Gastrocnemius medialis (tissue), 4 donors: ENCODE measurements around the gene ITPR1. TPM values are rescaled to one million over a fixed set of nuclear protein-coding genes. Genes with fewer than 3 reads are reported as not detected.

Experiments
- ATAC-seq, 2 donors: fragments of 150-250 bp; one replicate each; pipeline ENCODE4 v1.9.1; 2016
- DNase-seq, 2 donors: peaks; one replicate each; pipeline ENCODE4 v3.0.0-alpha.2; 2019
- H3K27ac ChIP-seq, 4 donors: fragments of 200-600 bp; sonication (generic); 1 replicate in 1 of 4; 2 replicates in 3 of 4; pipeline ENCODE4 v1.5.1; 2016 to 2018; ENCODE audit warnings: mild to moderate bottlenecking in 2 of 4, moderate library complexity in 1 of 4
- H3K27me3 ChIP-seq, 3 donors: fragments of 200-600 bp; sonication (generic) in 2 of 3; 1 replicate in 1 of 3; 2 replicates in 2 of 3; pipeline versions ENCODE4 v1.5.1 to v1.6.0; 2016 to 2019; ENCODE audit warnings: mild to moderate bottlenecking in 1 of 3, moderate library complexity in 1 of 3
- H3K36me3 ChIP-seq, 2 donors: fragments of 200-600 bp; sonication (generic) in 1 of 2; one replicate each; pipeline ENCODE4 v1.5.1; 2017 to 2018
- H3K4me1 ChIP-seq, 2 donors: fragments of 200-600 bp; sonication (generic) in 1 of 2; one replicate each; pipeline ENCODE4 v1.5.1; 2016 to 2017; ENCODE audit warnings: mild to moderate bottlenecking in 2 of 2
- H3K4me3 ChIP-seq, 4 donors: fragments of 200-600 bp; sonication (generic) in 3 of 4; 1 replicate in 1 of 4; 2 replicates in 3 of 4; pipeline ENCODE4 v1.5.1; 2016 to 2019; ENCODE audit warnings: mild to moderate bottlenecking in 2 of 4
- H3K9me3 ChIP-seq, 3 donors: fragments of 200-600 bp; sonication (generic) in 2 of 3; 1 replicate in 1 of 3; 2 replicates in 2 of 3; pipeline ENCODE4 v1.5.1; 2016 to 2019
- CTCF ChIP-seq, 5 experiments: fragments of 450-650 bp in 3 of 5; fragments of 200-600 bp in 2 of 5; sonication (generic) in 2 of 5; IDR thresholded peaks in 4 of 5; conservative IDR thresholded peaks in 1 of 5; 1 replicate in 4 of 5; 2 replicates in 1 of 5; pipeline ENCODE4 v1.5.1; 2016 to 2019; ENCODE audit warnings: antibody characterized with exemption in 5 of 5, mild to moderate bottlenecking in 3 of 5, moderate library complexity in 3 of 5
- POLR2A ChIP-seq, 2 donors: fragments of 450-650 bp; IDR thresholded peaks; one replicate each; pipeline ENCODE4 v1.6.1; 2017; ENCODE audit warnings: antibody characterized with exemption in 2 of 2, mild to moderate bottlenecking in 2 of 2, moderate library complexity in 2 of 2
- in situ Hi-C, 4 donors: fragments of 200-750 bp; cut with MboI; loops; one replicate each; pipeline versions ENCODE4 v1.15.0 to v1.8.0; 2017; ENCODE audit warnings: low sequenced_read_pairs in 4 of 4
- intact Hi-C: fragments of 100-400 bp; cut with DNase I; formaldehyde crosslinking; loops from one replicate; pipeline ENCODE4 v1.15.1; 2023; ENCODE audit warnings: low total_unique reads
- total RNA-seq, 4 donors: library from RNA; depleted of rRNA; stranded (reverse); fragments of >200 nt; gene quantifications; one replicate each; pipeline versions ENCODE4 v1.1.0 to v1.2.3, GENCODE V29; 2016

Gene ITPR1
- total RNA-seq, 4 donors from 2014 or later: 5.5 to 21.7 (median 11.3) TPM

- TF ChIP-seq POLR2A (IDR thresholded peaks at IDR 0.05) (no peak), CTCF (IDR thresholded peaks at IDR 0.05 in 4 of 5, conservative IDR thresholded peaks at IDR 0.05 in 1 of 5) (no peak)
- intact Hi-C loops: no loop called here
Measured at GRCh38 chr3:4736284-4736861, 243.2 kb downstream of the ITPR1 start.

DNA sequence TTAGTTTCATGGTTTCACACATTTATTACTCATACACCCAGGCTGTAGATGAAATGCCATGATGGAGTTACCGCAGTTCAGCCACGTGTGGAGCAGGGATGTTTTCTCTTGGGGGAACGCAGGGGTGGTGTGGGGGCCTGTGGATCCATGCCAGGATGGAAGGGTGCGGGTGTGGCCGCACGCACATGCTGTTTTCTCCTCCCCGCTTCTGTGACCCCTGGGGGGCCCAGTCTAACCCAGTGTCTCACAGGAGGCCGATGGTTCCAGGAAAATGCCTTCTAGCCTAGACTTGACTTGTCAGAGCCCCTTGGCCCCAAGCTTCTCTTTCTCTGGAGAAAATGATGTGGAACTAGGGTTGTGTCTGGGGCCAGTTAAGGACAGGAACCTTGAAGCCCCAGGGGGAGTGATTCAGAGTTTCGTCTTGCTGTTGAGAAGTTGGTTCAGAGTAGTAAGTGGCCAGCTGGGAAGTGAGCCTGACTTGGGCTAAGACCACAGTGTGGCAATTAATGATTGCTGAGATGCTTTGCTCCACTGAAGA, 245.7 kb downstream of the ITPR1 start:
- no peak for ATAC-seq
- no peaks in the 10 kb centered on the region for H3K9me3 ChIP-seq
- no peak overlapping the region for H3K27ac ChIP-seq
- TF ChIP-seq CTCF (IDR thresholded peaks at IDR 0.05 in 4 of 5, conservative IDR thresholded peaks at IDR 0.05 in 1 of 5): no peak
- no peak for TF ChIP-seq POLR2A (IDR thresholded peaks at IDR 0.05)
- no peaks in the 10 kb centered on the region for H3K27me3 ChIP-seq
- intact Hi-C loops: no loop called here
- DNase-seq: no peak
- H3K36me3 ChIP-seq: no peaks in the 10 kb centered on the region
- H3K4me3 ChIP-seq: no peak overlapping the region
- peaks cover 20 to 21% of the 10 kb centered on the region in 2 donors for H3K4me1 ChIP-seq
- in situ Hi-C loops: no loop called here

More at GRCh38 chr3:4736284-4736861, 243.2 kb downstream of the ITPR1 start:
- H3K27me3 ChIP-seq: no peaks in the 10 kb centered on the region
- in situ Hi-C loops: no loop called here
- peak overlapping the region in 2 of 4 donors; percentile 14 to 45 for H3K27ac ChIP-seq
- H3K4me3 ChIP-seq: no peak overlapping the region
- ATAC-seq (peak; percentile 26 to 51), DNase-seq (no peak)
- no peaks in the 10 kb centered on the region for H3K36me3 ChIP-seq
- peaks cover 10 to 11% of the 10 kb centered on the region in 2 donors for H3K4me1 ChIP-seq
- H3K9me3 ChIP-seq: no peaks in the 10 kb centered on the region

GRCh38 chr3:4739289-4740236, 246.4 kb downstream of the ITPR1 start:
- intact Hi-C loops: loop anchor here (5.0 to 10.0 kb wide), 2 partner anchors 88 to 455 kb away; no protein-coding TSS in a partner anchor
- DNase-seq: no peak
- Histone ChIP-seq H3K9me3 (no peaks in the 10 kb centered on the region), H3K27me3 (no peaks in the 10 kb centered on the region), H3K36me3 (no peaks in the 10 kb centered on the region), H3K27ac (peak overlapping the region in 3 of 4 donors; percentile 76 to 83 (median 82)), H3K4me1 (peaks cover 20 to 23% of the 10 kb centered on the region in 2 donors), H3K4me3 (no peak overlapping the region)
- TF ChIP-seq POLR2A (IDR thresholded peaks at IDR 0.05): no peak
- TF ChIP-seq CTCF (IDR thresholded peaks at IDR 0.05 in 4 of 5, conservative IDR thresholded peaks at IDR 0.05 in 1 of 5): no peak
- in situ Hi-C loops: no loop called here
- ATAC-seq: no peak

GRCh38 chr3:4740397-4741105, 247.4 kb downstream of the ITPR1 start:
- intact Hi-C loops: loop anchor here (5.0 to 10.0 kb wide), 2 partner anchors 87 to 454 kb away; no protein-coding TSS in a partner anchor
- ATAC-seq (no peak), DNase-seq (no peak)
- peak overlapping the region; percentile 73 to 83 (median 79) for H3K27ac ChIP-seq
- in situ Hi-C loops: no loop called here
- no peaks in the 10 kb centered on the region for H3K36me3 ChIP-seq
- TF ChIP-seq POLR2A (IDR thresholded peaks at IDR 0.05) (no peak), CTCF (IDR thresholded peaks at IDR 0.05 in 4 of 5, conservative IDR thresholded peaks at IDR 0.05 in 1 of 5) (no peak)
- H3K4me1 ChIP-seq: peaks cover 20 to 24% of the 10 kb centered on the region in 2 donors
- H3K27me3 ChIP-seq: no peaks in the 10 kb centered on the region
- no peak overlapping the region for H3K4me3 ChIP-seq
- no peaks in the 10 kb centered on the region for H3K9me3 ChIP-seq
